H9 (cell line): ENCODE data around the gene ACKR4. TPM values are rescaled to one million over a fixed set of nuclear protein-coding genes. Genes with fewer than 3 reads are reported as not detected.

Source experiments
- DNase-seq: peaks from one replicate; pipeline ENCODE4 v3.0.0-alpha.2; 2017
- H2AFZ ChIP-seq: one replicate; pipeline ENCODE4 v1.6.1; 2013; ENCODE audit warnings: mild to moderate bottlenecking, low read length, control low read depth, moderate library complexity
- H2AK5ac ChIP-seq: 2 replicates; pipeline ENCODE4 v1.6.1; 2013; ENCODE audit warnings: low read length, control low read depth, mixed read lengths; ENCODE audit not compliant: insufficient read length
- H2BK120ac ChIP-seq: one replicate; pipeline ENCODE4 v1.6.1; 2013; ENCODE audit warnings: low read depth, mild to moderate bottlenecking, low read length, control low read depth, inconsistent platforms; ENCODE audit not compliant: poor library complexity, severe bottlenecking
- H2BK12ac ChIP-seq: 2 replicates; pipeline ENCODE4 v1.6.1; 2013; ENCODE audit warnings: low read length, control low read depth, mixed read lengths, low read depth; ENCODE audit not compliant: insufficient read length
- H2BK15ac ChIP-seq: 2 replicates; pipeline ENCODE4 v1.6.1; 2013; ENCODE audit warnings: low read depth, low read length, control low read depth
- H2BK20ac ChIP-seq: one replicate; pipeline ENCODE4 v1.6.1; 2013; ENCODE audit warnings: low read depth, mild to moderate bottlenecking, low read length, control low read depth, inconsistent platforms; ENCODE audit not compliant: poor library complexity, severe bottlenecking
- H2BK5ac ChIP-seq: 2 replicates; pipeline ENCODE4 v1.6.1; 2013; ENCODE audit warnings: low read length, control low read depth, mixed read lengths; ENCODE audit not compliant: insufficient read length
- H3K14ac ChIP-seq: 2 replicates; pipeline ENCODE4 v1.6.1; 2013; ENCODE audit warnings: low read length, control low read depth; ENCODE audit not compliant: insufficient read depth
- H3K18ac ChIP-seq: 2 replicates; pipeline ENCODE4 v1.6.1; 2013; ENCODE audit warnings: low read depth, mild to moderate bottlenecking, mixed read lengths, low read length, control low read depth; ENCODE audit not compliant: insufficient read length
- H3K23ac ChIP-seq: 2 replicates; pipeline ENCODE4 v1.6.1; 2013; ENCODE audit warnings: low read length, control low read depth, mixed read lengths, low read depth; ENCODE audit not compliant: insufficient read length
- H3K23me2 ChIP-seq: 2 replicates; pipeline ENCODE4 v1.6.1; 2013; ENCODE audit warnings: low read depth, mild to moderate bottlenecking, mixed read lengths, low read length, control low read depth; ENCODE audit not compliant: insufficient read length, poor library complexity, severe bottlenecking
- H3K27ac ChIP-seq: 2 replicates; pipeline ENCODE4 v1.5.1; 2013; ENCODE audit warnings: low read length, control low read depth, mixed read lengths, low read depth; ENCODE audit not compliant: insufficient read length
- H3K27me3 ChIP-seq: 2 replicates; pipeline ENCODE4 v1.6.1; 2013; ENCODE audit warnings: low read length, control low read depth, inconsistent platforms; ENCODE audit not compliant: insufficient read depth
- H3K4ac ChIP-seq: 2 replicates; pipeline ENCODE4 v1.6.1; 2013; ENCODE audit warnings: low read depth, mild to moderate bottlenecking, control low read depth, inconsistent platforms, low read length, moderate library complexity
- H3K4me1 ChIP-seq: 2 replicates; pipeline ENCODE4 v1.6.1; 2013; ENCODE audit warnings: low read length, control low read depth, inconsistent platforms; ENCODE audit not compliant: insufficient read depth
- H3K4me2 ChIP-seq: 2 replicates; pipeline ENCODE4 v1.6.1; 2013; ENCODE audit warnings: low read length, control low read depth, mixed read lengths; ENCODE audit not compliant: insufficient read length, insufficient read depth
- H3K56ac ChIP-seq: 2 replicates; pipeline ENCODE4 v1.6.1; 2013; ENCODE audit warnings: low read depth, mild to moderate bottlenecking, mixed read lengths, low read length, control low read depth; ENCODE audit not compliant: insufficient read length
- H3K79me1 ChIP-seq: 2 replicates; pipeline ENCODE4 v1.6.1; 2013; ENCODE audit warnings: low read depth, mild to moderate bottlenecking, moderate library complexity, low read length, control low read depth, inconsistent platforms; ENCODE audit not compliant: insufficient read depth, poor library complexity, severe bottlenecking
- H3K79me2 ChIP-seq: 2 replicates; pipeline ENCODE4 v1.6.1; 2013; ENCODE audit warnings: low read length, control low read depth, inconsistent platforms; ENCODE audit not compliant: insufficient read depth
- H3K9ac ChIP-seq: 2 replicates; pipeline ENCODE4 v1.6.1; 2013; ENCODE audit warnings: low read length, control low read depth, mixed read lengths; ENCODE audit not compliant: insufficient read length; ENCODE audit errors: extremely low read depth
- H3K9me3 ChIP-seq: one replicate; pipeline ENCODE4 v1.6.1; 2013; ENCODE audit warnings: low read depth, low read length, inconsistent platforms; ENCODE audit not compliant: control insufficient read depth
- H3T11ph ChIP-seq: one replicate; pipeline ENCODE4 v1.6.1; 2013; ENCODE audit warnings: mild to moderate bottlenecking, low read length, control low read depth, inconsistent platforms
- H4K20me1 ChIP-seq: one replicate; pipeline ENCODE4 v1.6.1; 2013; ENCODE audit not compliant: control insufficient read depth, insufficient read length, insufficient read depth
- H4K5ac ChIP-seq: 2 replicates; pipeline ENCODE4 v1.6.1; 2013; ENCODE audit warnings: low read depth, mild to moderate bottlenecking, mixed read lengths, low read length, control low read depth; ENCODE audit not compliant: insufficient read length
- H4K8ac ChIP-seq: replicated peaks from 2 replicates; pipeline ENCODE4 v1.6.1; 2013; ENCODE audit warnings: low read length, control low read depth, mixed read lengths, low read depth; ENCODE audit not compliant: insufficient read length
- H4K91ac ChIP-seq: 2 replicates; pipeline ENCODE4 v1.6.1; 2013; ENCODE audit warnings: low read depth, mild to moderate bottlenecking, moderate library complexity, mixed read lengths, low read length, control low read depth; ENCODE audit not compliant: insufficient read length
- H3K27ac Mint-ChIP-seq, 3 experiments: 2 replicates in 2 of 3; 3 replicates in 1 of 3; pipeline ENCODE4 v1.8.0; 2020 to 2021; ENCODE audit warnings: mixed read lengths in 3 of 3, mild to moderate bottlenecking in 1 of 3, moderate library complexity in 1 of 3
- H3K27me3 Mint-ChIP-seq: 2 replicates; pipeline ENCODE4 v1.8.0; 2021; ENCODE audit warnings: low read depth, mild to moderate bottlenecking, moderate library complexity, mixed read lengths
- H3K36me3 Mint-ChIP-seq, 3 experiments: 2 replicates in 2 of 3; 3 replicates in 1 of 3; pipeline ENCODE4 v1.8.0; 2020 to 2021; ENCODE audit warnings: low read depth in 3 of 3, mixed read lengths in 3 of 3; ENCODE audit not compliant: insufficient read depth in 1 of 3
- H3K4me1 Mint-ChIP-seq, 2 experiments: 2 replicates each; pipeline ENCODE4 v1.8.0; 2020; ENCODE audit warnings: mixed read lengths in 2 of 2
- H3K4me3 Mint-ChIP-seq, 2 experiments: 2 replicates in 1 of 2; 3 replicates in 1 of 2; pipeline ENCODE4 v1.8.0; 2020 to 2021; ENCODE audit warnings: mild to moderate bottlenecking in 2 of 2, mixed read lengths in 2 of 2, moderate library complexity in 1 of 2
- H3K9me3 Mint-ChIP-seq, 2 experiments: 2 replicates in 1 of 2; 3 replicates in 1 of 2; pipeline ENCODE4 v1.8.0; 2020; ENCODE audit warnings: mild to moderate bottlenecking in 2 of 2, mixed read lengths in 2 of 2, moderate library complexity in 1 of 2
- WGBS: extraction: QIAGEN DNeasy Blood & Tissue Kit; methylation state at CpG from one replicate; pipeline ENCODE4 v1.1.7; 2013; ENCODE audit warnings: missing lambda C conversion rate, low lambda C conversion rate, mixed read lengths; ENCODE audit not compliant: insufficient read length; ENCODE audit errors: extremely low coverage; 5-methylcytosine and 5-hydroxymethylcytosine counted together
- total RNA-seq: library from RNA; stranded (reverse); gene quantifications from 2 replicates; pipeline ENCODE4 v1.2.1, GENCODE V29; 2021
- TF ChIP-seq, protein P1 (sequence below): fragments of 200-600 bp; sonication (generic); conservative IDR thresholded peaks from 3 replicates; pipeline ENCODE4 v1.8.0; 2021; ENCODE audit warnings: antibody characterized with exemption, mild to moderate bottlenecking

Gene ACKR4
- total RNA-seq, 1 experiment from 2014 or later, result not detected

GRCh38 chr3:132593241-132593946 lies 3.7 kb upstream of the ACKR4 start:
- no peak overlapping the region for H4K8ac ChIP-seq
- no peaks in the 10 kb centered on the region for H4K20me1 ChIP-seq
- TF ChIP-seq, protein P1, sequence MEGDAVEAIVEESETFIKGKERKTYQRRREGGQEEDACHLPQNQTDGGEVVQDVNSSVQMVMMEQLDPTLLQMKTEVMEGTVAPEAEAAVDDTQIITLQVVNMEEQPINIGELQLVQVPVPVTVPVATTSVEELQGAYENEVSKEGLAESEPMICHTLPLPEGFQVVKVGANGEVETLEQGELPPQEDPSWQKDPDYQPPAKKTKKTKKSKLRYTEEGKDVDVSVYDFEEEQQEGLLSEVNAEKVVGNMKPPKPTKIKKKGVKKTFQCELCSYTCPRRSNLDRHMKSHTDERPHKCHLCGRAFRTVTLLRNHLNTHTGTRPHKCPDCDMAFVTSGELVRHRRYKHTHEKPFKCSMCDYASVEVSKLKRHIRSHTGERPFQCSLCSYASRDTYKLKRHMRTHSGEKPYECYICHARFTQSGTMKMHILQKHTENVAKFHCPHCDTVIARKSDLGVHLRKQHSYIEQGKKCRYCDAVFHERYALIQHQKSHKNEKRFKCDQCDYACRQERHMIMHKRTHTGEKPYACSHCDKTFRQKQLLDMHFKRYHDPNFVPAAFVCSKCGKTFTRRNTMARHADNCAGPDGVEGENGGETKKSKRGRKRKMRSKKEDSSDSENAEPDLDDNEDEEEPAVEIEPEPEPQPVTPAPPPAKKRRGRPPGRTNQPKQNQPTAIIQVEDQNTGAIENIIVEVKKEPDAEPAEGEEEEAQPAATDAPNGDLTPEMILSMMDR, result no peak
- no peak overlapping the region for H2AFZ ChIP-seq
- no peak overlapping the region for H3T11ph ChIP-seq
- H3K9ac ChIP-seq, result no peak overlapping the region
- no peak overlapping the region for H2BK5ac ChIP-seq
- no CpG with 5 or more reads among the region's 1 CpG for WGBS
- peaks cover 0 to 7% (median 0%) of the 10 kb centered on the region in 3 experiments; a peak in 3 of 7 replicates for H3K36me3 Mint-ChIP-seq
- H3K4me3 Mint-ChIP-seq, result no peak overlapping the region
- H2BK120ac ChIP-seq, result no peak overlapping the region
- no peak overlapping the region for H2BK12ac ChIP-seq
- no peak overlapping the region for H3K18ac ChIP-seq
- H3K27me3 Mint-ChIP-seq, result no peaks in the 10 kb centered on the region
- no peak overlapping the region for H2BK15ac ChIP-seq
- H3K4ac ChIP-seq, result no peak overlapping the region
- H2BK20ac ChIP-seq, result no peak overlapping the region
- no peaks in the 10 kb centered on the region for H3K79me2 ChIP-seq
- no peak for DNase-seq
- no peaks in the 10 kb centered on the region for H3K27me3 ChIP-seq
- peaks cover 4% of the 10 kb centered on the region; the same call in 1 of the 2 replicates for H3K4me1 ChIP-seq
- H4K91ac ChIP-seq, result no peak overlapping the region
- H3K4me1 Mint-ChIP-seq, result peaks cover 5 to 6% of the 10 kb centered on the region in 2 experiments
- no peaks in the 10 kb centered on the region for H3K9me3 Mint-ChIP-seq
- no peaks in the 10 kb centered on the region for H3K23me2 ChIP-seq
- H3K14ac ChIP-seq, result no peak overlapping the region
- no peaks in the 10 kb centered on the region for H3K9me3 ChIP-seq
- H3K23ac ChIP-seq, result no peak overlapping the region
- H3K4me2 ChIP-seq, result no peak overlapping the region
- no peak overlapping the region for H3K27ac Mint-ChIP-seq
- H3K79me1 ChIP-seq, result no peaks in the 10 kb centered on the region
- H3K27ac ChIP-seq, result no peak overlapping the region
- no peak overlapping the region for H3K56ac ChIP-seq
- no peak overlapping the region for H4K5ac ChIP-seq
- no peak overlapping the region for H2AK5ac ChIP-seq
